DMS53 treated with DMSO at 0.1 percent for 48 hours (cell line): ENCODE measurements around the gene LOXL3.

Source experiments
- DNase-seq: peaks from one replicate; lab custom pipeline; 2025; ENCODE audit not compliant: unreplicated experiment; lab: John Stamatoyannopoulos, UW

The LOXL3 gene

GRCh38 chr2:74510272-74510671 lies 43.5 kb downstream of the LOXL3 start:
- no peak for DNase-seq

GRCh38 chr2:74507926-74508520 lies 45.7 kb downstream of the LOXL3 start:
- DNase-seq: peak; percentile 18

- DNase-seq: peak; percentile 96
These were observed 46.4 kb downstream of the LOXL3 start, which contains the start of gene PCGF1 for GRCh38 chr2:74507145-74507925. Gene PCGF1, minus strand, starts transcription at chr2:74507695. Its CDS starts 27 bp downstream, at chr2:74507668.

DNA sequence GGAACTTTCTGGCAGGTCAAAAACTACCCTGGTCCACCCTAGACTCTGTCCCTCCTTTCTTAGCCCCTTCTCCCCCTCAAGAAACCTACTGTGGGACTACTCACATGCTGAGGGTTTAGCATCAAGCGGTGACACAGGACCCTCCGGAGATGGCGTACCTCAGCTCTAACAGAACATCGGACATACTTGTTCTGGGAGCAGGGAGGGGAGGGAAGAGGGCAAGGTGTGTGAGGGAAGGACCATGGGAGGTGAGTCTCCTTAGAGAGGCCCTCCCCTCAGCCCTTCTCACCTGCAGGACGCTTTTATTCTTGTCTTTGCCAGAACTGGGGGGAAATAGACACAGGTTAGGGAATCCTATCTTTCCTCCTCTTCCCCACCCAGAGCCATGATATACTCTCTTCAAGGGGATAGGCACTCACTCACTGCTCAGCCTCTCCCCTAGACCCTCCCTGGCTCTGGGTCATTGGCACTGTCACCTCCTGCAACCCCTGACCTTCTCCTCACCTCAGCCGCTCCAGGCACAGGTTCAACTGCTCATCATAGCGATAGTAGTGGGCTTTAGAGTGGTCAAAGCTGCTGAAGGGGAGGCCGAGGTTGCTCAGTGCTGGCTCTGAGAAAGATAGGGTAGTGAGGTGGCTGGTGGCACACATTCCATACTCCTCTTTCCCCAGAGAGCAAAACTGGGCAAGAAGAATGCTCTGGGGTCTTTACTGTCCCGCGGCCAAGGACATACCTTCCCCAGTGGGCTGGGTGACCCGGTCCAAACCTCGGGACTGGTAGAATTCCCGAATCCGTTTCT lies 48.1 kb downstream of the LOXL3 start:
- no peak for DNase-seq

GRCh38 chr2:74504591-74504990 lies 49.2 kb downstream of the LOXL3 start:
- no peak for DNase-seq

DNA sequence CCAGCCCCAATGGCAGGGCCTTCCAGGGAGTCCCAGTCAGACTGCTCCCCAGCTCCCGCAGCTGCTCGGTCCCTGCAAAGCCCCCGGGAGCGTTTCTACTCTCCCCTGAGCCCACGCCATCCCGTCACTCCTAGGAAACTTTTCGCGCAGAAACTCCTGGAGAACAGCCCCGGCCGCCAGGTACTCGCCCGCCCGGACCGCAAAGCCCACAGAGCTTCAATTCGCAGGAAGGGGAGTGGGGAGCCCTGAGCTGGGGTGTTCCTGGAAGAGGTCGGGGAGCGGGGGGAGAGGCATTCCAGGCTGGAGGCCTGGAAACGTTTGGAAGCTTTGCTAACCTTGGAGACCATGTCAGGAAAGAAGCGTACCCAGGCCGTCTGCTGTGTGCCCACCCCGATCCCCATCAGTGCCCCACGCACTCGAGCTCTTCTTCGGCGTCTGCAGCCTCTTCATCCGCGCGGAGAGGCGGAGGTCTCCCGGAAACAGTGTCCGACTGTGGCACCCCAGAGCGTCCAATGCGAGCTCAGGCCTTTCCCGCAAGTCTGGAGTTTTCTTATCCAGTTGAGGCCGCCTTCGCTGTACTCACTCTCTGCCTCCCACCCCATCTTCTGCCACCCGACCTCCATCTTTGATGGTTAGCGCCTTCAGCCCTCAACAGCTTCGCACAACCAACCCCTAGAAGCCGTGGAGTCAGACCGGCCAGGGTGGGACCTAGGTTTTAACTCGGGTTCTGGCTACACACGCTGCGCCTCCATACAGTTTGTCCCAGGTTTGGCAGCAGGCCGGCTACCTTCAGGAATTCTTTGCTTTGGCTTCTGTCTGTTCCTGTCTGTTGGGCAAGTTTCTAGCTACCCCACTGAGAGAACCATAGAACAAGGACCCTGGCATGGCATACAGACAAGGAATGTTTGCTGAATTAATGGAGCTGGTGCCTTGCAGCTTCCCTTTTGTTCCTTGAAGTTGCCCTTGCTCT lies 50.0 kb downstream of the LOXL3 start:
- DNase-seq: no peak

DNA sequence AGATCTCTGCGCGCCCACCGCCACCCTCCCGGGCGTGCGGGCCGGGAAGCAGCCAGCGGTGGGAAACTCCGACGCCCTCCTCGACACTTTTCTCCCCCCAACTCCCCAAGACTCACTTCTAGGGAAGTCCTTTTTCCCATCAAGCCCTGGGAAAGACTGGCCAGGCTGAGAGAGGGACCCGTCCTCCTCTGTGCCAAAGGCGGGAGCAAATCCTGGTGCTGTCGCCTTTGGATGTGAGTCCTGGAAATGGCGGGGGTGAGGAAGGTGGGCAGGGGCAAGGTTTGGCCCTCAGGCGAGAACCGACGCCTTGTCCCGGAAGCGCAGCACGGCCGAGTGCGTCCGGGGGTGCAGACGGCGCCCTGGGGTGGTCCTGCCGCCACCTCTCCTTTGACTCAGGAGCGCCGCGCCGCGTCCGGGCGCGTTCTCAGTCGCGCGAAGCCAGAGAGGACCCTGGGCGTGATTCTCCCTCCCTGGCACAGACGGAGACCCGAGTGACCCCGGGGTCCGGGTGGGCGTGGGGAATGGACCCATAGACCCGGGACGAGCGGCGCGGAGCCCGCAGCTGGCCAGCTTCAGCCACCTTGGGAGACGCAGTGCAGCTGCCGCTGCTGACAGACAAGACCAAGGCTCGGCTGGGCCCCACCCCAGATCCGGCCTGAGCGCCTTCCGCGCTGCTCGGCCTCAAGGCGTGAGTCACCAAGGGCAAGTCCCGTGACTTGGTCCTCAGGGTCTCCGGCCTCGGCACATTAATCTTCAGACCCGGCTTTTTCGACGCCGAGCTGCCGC lies 50.8 kb downstream of the LOXL3 start:
- DNase-seq: peak; percentile 37

DNA sequence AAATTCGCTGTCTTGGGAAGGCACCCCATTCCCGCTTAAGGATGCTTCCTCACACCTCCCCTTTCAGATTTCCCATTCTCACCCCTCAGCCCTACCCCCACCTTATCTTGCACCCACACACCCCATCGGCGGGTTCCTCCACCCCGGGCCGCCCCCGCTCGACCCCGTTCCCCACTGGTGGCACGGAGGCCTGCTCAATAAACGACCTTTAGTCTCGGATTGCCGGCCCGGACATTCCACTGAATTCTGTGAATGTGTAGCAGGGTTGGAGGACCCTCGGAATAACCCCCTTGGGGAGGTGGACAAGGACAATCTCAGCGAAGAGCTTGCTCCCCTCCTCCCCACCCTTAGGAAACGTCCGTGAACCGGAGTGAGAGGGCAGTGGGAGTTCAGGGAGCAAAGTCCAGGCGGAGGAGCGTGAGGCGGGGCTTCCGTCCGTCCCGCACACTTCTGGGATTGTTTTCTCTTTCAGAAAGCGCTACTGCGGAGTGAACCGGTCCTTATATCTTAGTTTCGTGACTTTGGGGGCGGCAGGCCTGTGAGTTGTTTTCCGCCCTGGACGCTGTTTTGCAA lies 51.5 kb downstream of the LOXL3 start:
- DNase-seq: peak; percentile 23

DNA sequence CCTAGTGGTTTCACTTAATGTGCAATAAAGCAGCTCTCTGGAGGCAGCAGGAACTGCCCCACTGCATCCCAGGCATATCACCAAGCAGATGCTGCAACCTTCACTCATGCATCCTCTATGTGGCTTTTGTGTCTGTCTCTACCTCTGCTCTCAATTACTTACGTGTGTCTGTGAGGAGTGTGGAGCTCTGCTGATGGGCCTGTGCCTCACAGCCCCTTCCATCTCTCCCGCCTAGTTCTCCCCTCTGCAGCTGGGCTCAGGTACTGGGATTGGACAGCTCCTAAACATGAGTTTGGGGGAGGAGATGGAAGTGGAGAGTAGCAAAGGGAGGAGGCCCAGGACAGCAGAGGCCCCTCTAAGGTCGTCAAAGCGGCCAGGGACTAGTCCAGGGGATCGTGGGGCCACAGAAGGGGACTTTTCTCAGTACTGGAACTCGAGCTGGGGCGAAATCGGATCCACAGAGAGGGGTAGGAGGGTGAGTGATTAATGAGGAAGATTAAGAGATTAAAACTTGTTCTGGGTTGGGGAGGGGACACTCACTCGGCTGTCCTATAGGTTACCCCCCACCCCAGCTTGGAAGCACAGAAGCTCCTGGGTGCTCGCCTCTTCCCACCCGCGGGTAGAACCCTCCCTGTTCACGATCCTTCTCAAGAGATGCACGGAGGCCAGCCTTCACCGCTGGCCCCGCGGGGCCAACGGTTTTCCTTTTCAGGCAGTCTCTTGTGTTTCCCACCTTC lies 52.2 kb downstream of the LOXL3 start:
- no peak for DNase-seq

DNA sequence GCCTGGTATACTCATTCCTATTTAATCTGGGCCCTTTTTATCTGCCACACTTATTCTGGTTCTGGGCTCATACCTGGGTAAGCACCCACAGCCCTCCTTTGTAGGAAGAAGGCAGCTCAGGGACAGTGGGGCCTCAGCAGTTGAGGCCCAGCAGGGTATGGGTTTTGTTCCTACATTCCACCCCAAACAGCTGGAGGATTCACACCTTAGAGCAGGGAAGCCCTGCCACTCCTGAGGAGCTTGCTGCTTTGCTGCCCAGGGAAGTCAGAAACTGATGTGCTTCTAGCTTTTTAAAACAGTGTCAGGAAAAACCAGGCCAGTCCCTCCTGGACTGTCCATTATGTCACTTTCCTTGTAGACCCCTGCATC lies 53.2 kb downstream of the LOXL3 start:
- DNase-seq: no peak

DNA sequence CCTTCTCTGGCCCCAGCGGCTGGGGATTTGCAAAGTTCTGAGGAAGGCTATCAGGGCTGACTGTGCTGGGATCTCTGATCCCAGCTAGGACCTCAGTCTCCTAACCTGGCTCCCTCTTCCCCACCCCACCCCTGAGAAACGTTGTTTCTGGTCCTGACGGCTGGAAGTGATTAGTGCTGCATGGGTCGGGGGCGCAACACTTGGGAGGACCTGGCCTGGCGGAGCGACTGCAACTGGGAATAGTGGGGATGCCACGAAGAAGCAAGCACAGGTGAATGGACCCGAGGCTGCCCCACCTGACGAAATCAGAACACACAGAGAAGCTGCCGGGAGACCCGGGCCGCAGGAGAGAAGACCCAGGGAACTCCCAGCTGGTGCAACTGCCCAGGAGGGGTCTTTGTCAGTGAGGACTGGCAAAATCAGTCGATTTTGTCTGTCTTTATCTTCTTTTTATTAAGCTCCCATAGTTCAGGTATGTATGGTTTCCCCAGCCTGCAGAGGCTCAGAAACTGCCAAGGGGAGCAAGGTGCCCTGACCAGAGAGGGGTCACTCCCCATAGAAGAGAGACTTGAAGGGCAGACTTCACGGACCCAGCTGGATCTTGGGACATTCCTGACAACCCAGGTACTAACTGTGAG lies 53.7 kb downstream of the LOXL3 start:
- no peak for DNase-seq

DNA sequence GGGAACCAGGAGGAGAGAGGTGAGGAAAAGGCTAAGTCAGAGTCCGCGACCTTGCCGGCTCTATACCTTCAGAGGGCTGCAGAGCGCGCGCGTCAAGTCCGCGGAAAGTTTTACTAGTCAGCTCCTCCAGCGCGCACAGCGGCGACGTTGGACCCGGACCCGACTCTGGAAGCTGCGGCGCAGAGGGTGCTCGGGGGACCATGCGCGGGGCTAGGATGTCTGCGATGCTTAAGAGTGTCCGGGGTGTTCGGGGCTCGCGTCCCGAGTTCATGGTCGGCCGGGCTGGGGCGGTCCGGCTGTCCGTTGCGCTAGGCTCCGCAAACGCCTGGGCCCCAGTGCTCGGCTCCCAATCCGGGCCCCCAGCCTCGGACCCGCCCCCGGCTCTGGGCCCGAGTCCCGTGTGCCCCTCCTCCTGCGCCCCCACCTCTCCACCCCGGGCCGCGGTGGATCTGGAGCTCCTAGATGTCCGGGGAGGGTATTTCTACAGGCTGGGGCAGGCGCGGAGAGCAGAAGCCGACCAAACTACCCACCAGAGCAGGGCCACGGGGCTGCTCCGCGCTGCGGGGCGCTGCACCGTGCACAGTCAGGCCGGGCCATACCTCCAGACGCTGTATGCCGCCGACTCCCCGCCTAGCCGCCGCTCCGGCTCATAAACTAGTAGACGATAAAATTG lies 54.3 kb downstream of the LOXL3 start, which contains the start of gene LBX2:
Gene LBX2, minus strand, starts transcription at position 337 of the 673 bp plus-strand sequence. Its CDS starts 66 bp downstream, at position 271.
- no peak for DNase-seq

GRCh38 chr2:74498500-74499266 lies 55.1 kb downstream of the LOXL3 start:
- no peak for DNase-seq

DNA sequence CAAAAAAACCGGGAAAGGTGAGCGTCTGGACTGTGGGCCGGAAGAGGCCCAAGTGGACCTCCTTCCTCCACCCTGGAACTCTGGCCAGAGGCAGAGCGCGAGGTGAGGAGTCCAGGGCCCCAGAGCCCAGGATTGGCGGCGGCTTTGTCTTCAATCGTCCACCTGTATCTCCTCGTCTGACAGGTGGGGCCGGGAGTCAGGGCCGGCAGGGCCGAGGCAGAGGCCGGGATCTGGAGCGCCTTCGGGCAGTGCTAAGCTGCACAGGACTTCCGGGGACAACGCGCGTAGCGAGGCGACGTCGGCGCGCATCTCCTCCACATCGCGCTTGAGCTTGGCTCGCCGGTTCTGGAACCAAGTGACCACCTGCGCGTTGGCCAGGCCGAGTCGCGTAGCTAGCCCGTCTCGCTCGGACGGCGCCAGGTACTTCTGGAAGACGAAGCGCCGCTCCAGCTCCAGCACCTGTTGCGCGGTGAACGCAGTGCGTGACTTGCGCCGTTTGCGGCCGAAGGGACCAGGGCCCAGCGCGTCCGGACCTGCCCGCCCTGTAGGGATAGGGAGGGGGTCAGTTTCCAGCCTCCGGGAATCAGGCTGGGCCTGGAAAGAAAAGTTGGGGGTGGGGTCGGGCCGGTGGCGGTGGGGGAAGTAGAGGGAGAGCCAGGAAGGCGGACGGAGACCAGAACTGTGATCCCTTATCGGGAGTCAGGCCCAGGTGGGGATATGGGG lies 55.8 kb downstream of the LOXL3 start:
- DNase-seq: peak; percentile 59

DNA sequence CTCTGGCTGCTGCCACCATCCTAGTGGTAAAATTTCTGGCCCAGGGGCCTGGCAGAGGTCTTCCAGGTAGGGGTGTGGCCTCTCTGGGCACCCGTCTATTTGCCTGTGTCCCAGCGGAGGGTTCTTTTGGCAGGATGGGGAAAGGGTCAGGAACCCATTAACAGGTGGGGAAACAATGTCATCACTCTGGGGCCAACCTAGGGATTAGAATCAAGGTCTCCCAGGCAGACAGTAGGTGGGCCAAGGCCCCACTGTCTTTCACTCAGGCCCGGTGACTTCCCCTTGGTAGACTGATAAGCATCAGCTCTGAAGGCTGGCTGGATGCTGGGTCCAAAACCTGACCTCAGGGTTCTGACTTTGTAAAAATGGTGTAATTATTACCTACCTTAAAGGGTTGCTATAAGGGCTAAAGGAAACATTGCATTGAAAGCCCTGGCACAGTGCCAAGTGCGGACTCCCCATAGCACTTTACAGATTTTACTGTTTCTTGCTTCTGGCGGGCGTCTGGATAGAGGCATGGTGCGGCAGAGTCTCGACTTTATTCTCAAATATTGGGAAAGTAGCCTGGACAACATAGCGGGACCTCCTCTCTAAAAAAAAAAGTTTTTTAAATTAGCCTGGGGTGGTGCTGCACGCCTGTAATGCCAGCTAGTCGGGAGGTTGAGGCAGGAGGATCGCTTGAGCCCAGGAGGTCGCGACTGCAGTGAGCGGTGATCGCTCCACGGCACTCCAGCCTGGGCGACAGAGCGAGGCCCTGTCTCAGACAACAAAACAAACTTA lies 56.6 kb downstream of the LOXL3 start:
- no peak for DNase-seq

GRCh38 chr2:74495440-74495839 lies 58.3 kb downstream of the LOXL3 start:
- no peak for DNase-seq
